GM13977 (cell line): ENCODE results near the gene OR10AD1.
A peak's percentile ranks its signal among the peaks of the same experiment; 100 is the strongest.

Experiments
- DNase-seq: peaks from one replicate; pipeline ENCODE4 v3.0.0; 2012; ENCODE audit warnings: low spot score
- in situ Hi-C: fragments of 300-500 bp; cut with MboI; formaldehyde crosslinking; loops from one replicate; pipeline ENCODE4 v1.12.0; 2022; ENCODE audit warnings: low sequenced_read_pairs, low pct_unique_long_range_greater_than_20kb, mixed read lengths, inconsistent platforms; ENCODE audit not compliant: unreplicated experiment
- TF ChIP-seq, protein P1 (sequence below): IDR thresholded peaks from 2 replicates; pipeline ENCODE4 v1.5.1; 2012; ENCODE audit warnings: mild to moderate bottlenecking, control low read depth; ENCODE audit not compliant: insufficient read depth; ENCODE audit errors: extremely low read depth, missing control alignments

Gene OR10AD1

DNA sequence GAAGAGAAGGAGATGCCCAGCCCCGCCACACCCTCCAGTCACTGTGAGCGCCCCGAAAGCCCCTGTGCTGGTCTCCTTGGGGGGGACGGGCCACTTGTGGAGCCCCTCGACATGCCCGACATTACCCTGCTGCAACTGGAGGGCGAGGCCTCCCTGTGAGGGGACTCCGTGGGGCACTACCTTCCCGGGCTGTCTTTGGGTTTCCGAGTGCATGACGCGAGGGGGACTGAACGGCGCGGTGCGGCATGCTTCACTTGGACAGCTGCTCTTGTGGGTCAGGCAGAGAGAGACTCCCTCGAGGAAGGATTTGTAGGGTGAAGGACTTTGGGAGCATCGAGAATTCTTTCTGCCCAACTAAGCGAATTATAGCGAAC lies 18.6 kb downstream of the OR10AD1 start:
- in situ Hi-C loops, result loop anchor here (25.0 kb wide), 1 partner anchor 428 kb away; no protein-coding TSS in a partner anchor
- TF ChIP-seq, protein P1, sequence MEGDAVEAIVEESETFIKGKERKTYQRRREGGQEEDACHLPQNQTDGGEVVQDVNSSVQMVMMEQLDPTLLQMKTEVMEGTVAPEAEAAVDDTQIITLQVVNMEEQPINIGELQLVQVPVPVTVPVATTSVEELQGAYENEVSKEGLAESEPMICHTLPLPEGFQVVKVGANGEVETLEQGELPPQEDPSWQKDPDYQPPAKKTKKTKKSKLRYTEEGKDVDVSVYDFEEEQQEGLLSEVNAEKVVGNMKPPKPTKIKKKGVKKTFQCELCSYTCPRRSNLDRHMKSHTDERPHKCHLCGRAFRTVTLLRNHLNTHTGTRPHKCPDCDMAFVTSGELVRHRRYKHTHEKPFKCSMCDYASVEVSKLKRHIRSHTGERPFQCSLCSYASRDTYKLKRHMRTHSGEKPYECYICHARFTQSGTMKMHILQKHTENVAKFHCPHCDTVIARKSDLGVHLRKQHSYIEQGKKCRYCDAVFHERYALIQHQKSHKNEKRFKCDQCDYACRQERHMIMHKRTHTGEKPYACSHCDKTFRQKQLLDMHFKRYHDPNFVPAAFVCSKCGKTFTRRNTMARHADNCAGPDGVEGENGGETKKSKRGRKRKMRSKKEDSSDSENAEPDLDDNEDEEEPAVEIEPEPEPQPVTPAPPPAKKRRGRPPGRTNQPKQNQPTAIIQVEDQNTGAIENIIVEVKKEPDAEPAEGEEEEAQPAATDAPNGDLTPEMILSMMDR, result no peak
- DNase-seq, result no peak

DNA sequence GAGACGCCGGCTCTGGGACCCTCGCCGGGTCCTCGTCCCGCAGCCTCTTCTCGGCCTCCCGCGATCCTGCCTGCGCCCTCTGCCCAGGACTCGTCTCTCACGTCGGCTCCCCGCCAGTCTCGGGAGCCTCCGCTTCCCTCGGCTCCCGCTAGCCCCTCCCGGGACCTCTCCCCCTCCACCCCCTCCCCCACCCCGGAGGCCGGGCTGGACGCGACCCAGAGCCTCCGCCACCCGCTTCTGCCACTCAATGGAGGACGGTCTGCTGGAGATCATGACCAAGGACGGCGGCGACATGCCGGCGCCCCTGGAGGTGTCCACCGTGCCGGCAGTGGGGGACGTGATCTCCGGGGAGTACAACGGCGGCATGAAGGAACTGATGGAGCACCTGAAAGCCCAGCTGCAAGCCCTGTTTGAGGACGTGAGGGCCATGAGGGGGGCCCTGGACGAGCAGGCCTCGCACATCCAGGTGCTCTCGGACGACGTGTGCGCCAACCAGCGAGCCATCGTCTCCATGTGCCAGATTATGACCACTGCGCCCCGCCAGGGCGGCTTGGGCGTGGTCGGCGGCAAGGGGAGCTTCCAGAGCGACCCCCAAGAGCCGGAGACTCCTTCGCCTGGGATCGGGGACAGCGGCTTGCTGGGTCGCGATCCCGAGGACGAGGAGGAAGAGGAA lies 19.1 kb downstream of the OR10AD1 start:
- in situ Hi-C loops, result loop anchor here (25.0 kb wide), 1 partner anchor 428 kb away; no protein-coding TSS in a partner anchor
- TF ChIP-seq, protein P1, result no peak
- no peak for DNase-seq

DNA sequence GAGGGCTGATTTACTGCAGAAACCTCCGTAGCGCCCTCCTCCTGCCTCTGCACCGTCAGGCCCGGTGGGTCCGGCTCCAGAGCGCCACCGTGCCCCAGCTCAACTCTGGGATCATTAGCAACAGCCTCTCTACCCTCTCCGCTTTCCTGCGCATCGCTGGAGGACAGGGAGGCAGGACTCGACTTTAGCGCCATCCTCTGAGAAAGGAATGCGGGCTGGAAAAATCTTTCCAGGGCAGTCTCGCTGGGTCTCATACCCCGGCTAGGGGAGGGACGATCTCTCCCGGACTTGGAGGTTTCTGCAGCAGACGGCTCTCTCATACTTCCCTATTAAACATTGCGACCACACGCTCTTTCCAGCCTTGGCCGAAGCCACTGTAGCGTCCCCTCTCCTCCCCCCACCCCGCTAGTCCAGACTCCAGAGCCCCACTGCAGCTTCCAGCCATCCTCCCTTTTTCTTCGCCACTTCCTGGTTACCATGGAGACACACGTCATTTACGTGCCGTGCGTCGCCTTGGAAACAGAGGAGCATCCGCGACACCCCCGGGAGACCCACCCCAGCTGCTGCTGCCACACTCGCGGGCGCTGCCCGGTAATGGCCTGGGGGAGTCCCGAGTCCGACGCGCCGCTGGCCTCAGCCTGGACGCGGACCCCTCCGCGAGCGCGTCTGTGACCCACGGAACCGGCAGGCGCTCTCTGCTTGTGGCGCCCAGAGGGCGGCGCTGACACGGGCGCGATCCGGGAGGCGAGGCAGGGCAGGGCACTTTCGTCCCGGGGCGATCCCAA lies 19.8 kb downstream of the OR10AD1 start, which contains the start of gene CCDC184:
CCDC184 (plus strand) TSS at position 554 of the 785 bp plus-strand sequence. CDS start 479 bp downstream, outside the sequence.
- in situ Hi-C loops, result loop anchor here (25.0 kb wide), 1 partner anchor 429 kb away; no protein-coding TSS in a partner anchor
- peak; percentile 85 for DNase-seq
- TF ChIP-seq, protein P1, result peak; percentile 51

DNA sequence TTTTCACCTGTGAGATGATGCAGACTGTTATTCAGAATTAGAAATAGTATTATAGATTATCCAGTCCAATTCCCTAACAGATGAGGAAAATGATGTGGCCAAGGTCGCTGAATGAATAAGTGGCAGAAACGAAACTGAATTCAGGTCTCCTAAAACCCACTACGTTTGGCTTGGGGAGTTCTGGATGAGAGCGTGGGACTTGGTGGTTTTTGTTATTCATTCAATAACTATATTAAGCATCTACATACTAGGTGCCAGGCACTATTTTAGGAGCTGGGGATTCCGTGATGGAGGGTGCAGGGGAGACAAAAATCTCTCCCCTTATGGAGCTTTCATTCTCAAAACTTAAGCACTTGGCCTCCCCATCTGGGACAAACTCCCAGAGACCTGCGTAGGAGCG lies 20.5 kb downstream of the OR10AD1 start:
- no peak for DNase-seq
- in situ Hi-C loops, result loop anchor here (25.0 kb wide), 1 partner anchor 430 kb away; no protein-coding TSS in a partner anchor
- TF ChIP-seq, protein P1, result no peak

DNA sequence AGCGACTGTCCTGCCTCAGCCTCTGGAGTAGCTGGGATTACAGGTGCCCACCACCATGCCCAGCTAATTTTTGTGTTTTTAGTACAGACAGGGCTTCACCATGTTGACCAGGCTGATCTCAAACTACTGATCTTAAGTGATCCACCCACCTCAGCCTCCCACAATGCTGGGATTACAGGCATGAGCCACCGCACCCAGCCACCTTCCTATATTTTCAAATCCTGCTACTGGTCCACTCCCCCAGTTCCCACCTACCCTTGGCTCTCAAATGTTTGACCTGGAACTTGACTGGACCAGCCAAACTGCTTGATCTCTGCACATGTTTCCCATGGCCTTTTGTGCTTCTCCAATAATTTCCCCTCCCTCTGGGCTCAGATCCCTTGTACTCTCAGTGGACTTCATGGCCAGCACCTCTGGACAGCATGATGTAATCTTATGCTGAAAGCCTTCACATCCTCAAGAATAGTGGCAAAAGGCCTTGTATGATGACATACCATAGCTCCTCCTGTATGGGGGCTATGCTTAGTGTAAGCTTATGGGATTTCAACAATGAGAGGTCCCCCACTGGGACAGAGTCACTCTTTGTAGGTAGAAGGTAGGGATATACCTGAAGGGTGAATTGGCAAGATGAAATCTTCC lies 22.1 kb downstream of the OR10AD1 start:
- no peak for DNase-seq
- in situ Hi-C loops, result loop anchor here (25.0 kb wide), 1 partner anchor 431 kb away; no protein-coding TSS in a partner anchor
- TF ChIP-seq, protein P1, result no peak

DNA sequence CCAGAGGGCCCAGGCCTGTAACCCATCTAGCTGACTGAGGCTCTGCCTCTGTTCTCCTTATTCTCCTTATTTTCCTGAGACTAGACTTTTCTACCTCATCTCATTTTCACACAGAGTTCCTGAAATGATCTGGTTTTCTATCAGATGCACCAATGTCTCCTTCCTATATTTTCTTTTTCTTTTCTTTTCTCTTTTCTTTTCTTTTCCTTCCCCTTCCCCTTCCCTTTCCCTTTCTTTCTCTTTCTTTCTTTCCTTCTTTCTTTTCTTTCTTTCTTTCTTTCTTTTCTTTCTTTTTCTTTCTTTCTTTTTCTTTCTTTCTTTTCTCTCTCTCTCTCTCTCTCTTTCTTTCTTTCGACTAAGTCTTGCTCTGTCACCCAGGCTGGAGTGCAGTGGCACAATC lies 22.7 kb downstream of the OR10AD1 start:
- in situ Hi-C loops, result loop anchor here (25.0 kb wide), 1 partner anchor 432 kb away; no protein-coding TSS in a partner anchor
- TF ChIP-seq, protein P1, result no peak
- no peak for DNase-seq
